ENCODE measurements around the gene CTTNBP2.

Gene CTTNBP2

DNA sequence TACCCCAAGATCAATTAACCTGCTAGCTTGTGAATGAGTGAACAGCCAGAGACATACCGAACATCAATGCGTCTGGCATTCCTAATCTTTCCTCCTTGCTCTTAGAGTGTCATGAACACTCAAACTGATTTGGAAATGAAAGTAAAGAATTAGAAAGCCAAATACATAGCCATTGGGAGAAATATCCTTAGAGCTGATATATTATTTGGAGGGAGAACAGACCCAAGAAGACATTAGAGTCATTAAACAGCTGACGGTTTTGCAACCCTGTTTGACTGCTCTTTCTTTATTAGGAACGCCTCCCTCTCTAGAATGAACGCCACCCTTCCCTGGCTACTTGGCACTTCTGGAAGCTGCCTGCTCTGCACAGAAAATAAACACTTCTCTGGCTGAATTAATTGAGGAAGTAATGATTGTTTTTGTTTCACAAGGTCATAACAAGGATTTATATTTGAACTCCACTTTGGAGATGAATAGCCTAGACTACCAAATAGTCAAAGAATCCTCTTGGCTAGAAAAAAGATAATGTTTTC is 42.8 kb downstream of the CTTNBP2 start:
- H3K23ac ChIP-seq (ENCODE audit: low read length), result no peak overlapping the region
- no peak overlapping the region for H3K4me3 ChIP-seq (ENCODE audit: low read depth, low read length)
- no peaks in the 10 kb centered on the region for H3K27me3 ChIP-seq (ENCODE audit: insufficient read depth, low read length)
- no peak overlapping the region for H2BK5ac ChIP-seq (ENCODE audit: low read depth, low read length, poor library complexity)
- no CpG with 5 or more reads among the region's 5 CpGs for WGBS (ENCODE audit: extremely low coverage, insufficient coverage, insufficient read length)
- H3K4me1 ChIP-seq (ENCODE audit: control insufficient read depth in 1 of 2, insufficient read depth in 2 of 2, low read length in 2 of 2), result peaks cover 2% of the 10 kb centered on the region in 2 experiments
- H3K4me2 ChIP-seq (ENCODE audit: low read length), result no peak overlapping the region
- H3K36me3 ChIP-seq (ENCODE audit: control insufficient read depth in 1 of 2, insufficient read depth in 2 of 2, low read length in 2 of 2), result no peaks in the 10 kb centered on the region
- no peak overlapping the region for H4K91ac ChIP-seq (ENCODE audit: low read depth, low read length)
- H2AFZ ChIP-seq (ENCODE audit: insufficient read depth, low read length, poor library complexity), result no peak overlapping the region
- H3K9me3 ChIP-seq (ENCODE audit: insufficient read depth, low read depth, low read length), result no peaks in the 10 kb centered on the region
- no peak overlapping the region for H3K4ac ChIP-seq (ENCODE audit: low read depth, low read length)
- H3K14ac ChIP-seq (ENCODE audit: low read length), result no peak overlapping the region
- H3K18ac ChIP-seq (ENCODE audit: low read length), result no peak overlapping the region
- H2BK12ac ChIP-seq (ENCODE audit: low read length), result no peak overlapping the region
- no peak overlapping the region for H2AK5ac ChIP-seq (ENCODE audit: low read length)
- H3K27ac ChIP-seq (ENCODE audit: low read depth, low read length), result no peak overlapping the region
- no peak overlapping the region for H4K12ac ChIP-seq (ENCODE audit: low read depth, low read length)
- DNase-seq, result no peak
- no peak overlapping the region for H3K9ac ChIP-seq (ENCODE audit: low read length)
- H3K79me2 ChIP-seq (ENCODE audit: control insufficient read depth, insufficient read depth, low read length, poor library complexity), result peaks cover 2% of the 10 kb centered on the region
- no peak overlapping the region for H4K8ac ChIP-seq (ENCODE audit: low read depth, low read length)
- H3K79me1 ChIP-seq (ENCODE audit: low read length), result no peaks in the 10 kb centered on the region
- no peak overlapping the region for H2BK120ac ChIP-seq (ENCODE audit: insufficient read depth, low read length, poor library complexity)

DNA sequence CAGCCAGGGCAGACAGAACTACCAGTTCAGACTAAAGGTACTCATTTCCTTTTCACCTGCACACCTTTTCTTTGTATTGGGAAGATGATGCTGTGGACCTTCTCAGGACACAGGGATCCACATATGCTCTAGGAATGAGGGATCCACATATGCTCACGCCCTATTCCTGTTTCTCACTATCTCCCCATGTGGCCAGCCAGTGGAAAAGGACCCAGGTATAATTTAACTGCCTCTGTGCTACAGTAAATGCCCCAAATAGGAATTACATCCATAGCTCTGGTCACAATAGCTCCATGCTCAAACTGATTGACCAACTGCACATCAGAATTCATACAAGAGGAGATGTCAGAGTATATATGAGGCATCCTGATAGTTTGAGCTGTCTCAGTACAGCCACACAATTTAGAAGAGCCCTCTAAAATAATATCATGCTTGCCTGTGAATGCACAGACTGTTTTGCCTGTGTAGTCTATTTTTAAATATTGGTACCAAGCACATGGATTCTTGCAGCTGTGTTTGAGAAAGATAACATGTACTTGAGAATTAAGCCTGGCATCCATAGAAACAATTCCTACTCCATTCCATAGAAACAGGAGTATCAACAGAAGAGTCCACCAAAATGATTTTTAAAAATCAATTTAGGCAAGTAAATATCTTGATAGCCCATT is 43.7 kb downstream of the CTTNBP2 start:
- H4K8ac ChIP-seq (ENCODE audit: low read depth, low read length), result no peak overlapping the region
- WGBS (ENCODE audit: extremely low coverage, insufficient coverage, insufficient read length), result no CpG with 5 or more reads among the region's 1 CpG
- H3K9ac ChIP-seq (ENCODE audit: low read length), result no peak overlapping the region
- H3K23ac ChIP-seq (ENCODE audit: low read length), result no peak overlapping the region
- no peak overlapping the region for H3K18ac ChIP-seq (ENCODE audit: low read length)
- no peaks in the 10 kb centered on the region for H3K27me3 ChIP-seq (ENCODE audit: insufficient read depth, low read length)
- H4K12ac ChIP-seq (ENCODE audit: low read depth, low read length), result no peak overlapping the region
- no peaks in the 10 kb centered on the region for H3K9me3 ChIP-seq (ENCODE audit: insufficient read depth, low read depth, low read length)
- peaks cover 2% of the 10 kb centered on the region for H3K79me2 ChIP-seq (ENCODE audit: control insufficient read depth, insufficient read depth, low read length, poor library complexity)
- H3K14ac ChIP-seq (ENCODE audit: low read length), result no peak overlapping the region
- no peaks in the 10 kb centered on the region for H3K36me3 ChIP-seq (ENCODE audit: control insufficient read depth in 1 of 2, insufficient read depth in 2 of 2, low read length in 2 of 2)
- H2AK5ac ChIP-seq (ENCODE audit: low read length), result no peak overlapping the region
- no peak overlapping the region for H3K4me2 ChIP-seq (ENCODE audit: low read length)
- no peak overlapping the region for H4K91ac ChIP-seq (ENCODE audit: low read depth, low read length)
- H2AFZ ChIP-seq (ENCODE audit: insufficient read depth, low read length, poor library complexity), result no peak overlapping the region
- H3K4me3 ChIP-seq (ENCODE audit: low read depth, low read length), result no peak overlapping the region
- peaks cover 2% of the 10 kb centered on the region in 2 experiments for H3K4me1 ChIP-seq (ENCODE audit: control insufficient read depth in 1 of 2, insufficient read depth in 2 of 2, low read length in 2 of 2)
- no peak overlapping the region for H3K27ac ChIP-seq (ENCODE audit: low read depth, low read length)
- H2BK5ac ChIP-seq (ENCODE audit: low read depth, low read length, poor library complexity), result no peak overlapping the region
- H3K4ac ChIP-seq (ENCODE audit: low read depth, low read length), result no peak overlapping the region
- no peak for DNase-seq
- H2BK12ac ChIP-seq (ENCODE audit: low read length), result no peak overlapping the region
- no peak overlapping the region for H2BK120ac ChIP-seq (ENCODE audit: insufficient read depth, low read length, poor library complexity)
- H3K79me1 ChIP-seq (ENCODE audit: low read length), result no peaks in the 10 kb centered on the region

DNA sequence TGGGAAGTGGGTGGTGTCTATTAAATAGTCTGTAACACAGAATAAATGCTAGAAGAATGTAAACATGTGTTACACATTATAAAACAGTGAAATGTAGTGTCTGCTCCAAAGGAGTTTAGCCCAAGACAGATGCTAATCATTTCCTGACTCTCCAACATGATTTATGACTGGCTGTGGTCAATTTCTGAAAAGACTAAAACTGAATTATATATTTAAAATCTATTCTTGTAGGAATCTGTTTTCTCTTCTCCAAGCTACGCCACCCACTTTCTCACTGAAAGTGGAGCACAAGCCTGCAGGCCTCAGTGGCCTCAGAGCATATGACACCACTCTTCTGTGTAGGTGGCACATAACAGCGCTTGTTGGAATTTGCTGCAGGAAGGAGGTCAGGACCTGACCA is 44.4 kb downstream of the CTTNBP2 start:
- no peak overlapping the region for H2BK5ac ChIP-seq (ENCODE audit: low read depth, low read length, poor library complexity)
- peaks cover 2% of the 10 kb centered on the region in 2 experiments for H3K4me1 ChIP-seq (ENCODE audit: control insufficient read depth in 1 of 2, insufficient read depth in 2 of 2, low read length in 2 of 2)
- H3K4me2 ChIP-seq (ENCODE audit: low read length), result no peak overlapping the region
- no peak overlapping the region for H3K27ac ChIP-seq (ENCODE audit: low read depth, low read length)
- no peak overlapping the region for H2AFZ ChIP-seq (ENCODE audit: insufficient read depth, low read length, poor library complexity)
- no peak overlapping the region for H3K14ac ChIP-seq (ENCODE audit: low read length)
- no peak overlapping the region for H4K12ac ChIP-seq (ENCODE audit: low read depth, low read length)
- no peak for DNase-seq
- H3K4me3 ChIP-seq (ENCODE audit: low read depth, low read length), result no peak overlapping the region
- H3K79me2 ChIP-seq (ENCODE audit: control insufficient read depth, insufficient read depth, low read length, poor library complexity), result peaks cover 2% of the 10 kb centered on the region
- no peak overlapping the region for H4K8ac ChIP-seq (ENCODE audit: low read depth, low read length)
- no peak overlapping the region for H3K23ac ChIP-seq (ENCODE audit: low read length)
- H3K4ac ChIP-seq (ENCODE audit: low read depth, low read length), result no peak overlapping the region
- no peaks in the 10 kb centered on the region for H3K27me3 ChIP-seq (ENCODE audit: insufficient read depth, low read length)
- H3K79me1 ChIP-seq (ENCODE audit: low read length), result no peaks in the 10 kb centered on the region
- H3K36me3 ChIP-seq (ENCODE audit: control insufficient read depth in 1 of 2, insufficient read depth in 2 of 2, low read length in 2 of 2), result no peaks in the 10 kb centered on the region
- H3K18ac ChIP-seq (ENCODE audit: low read length), result no peak overlapping the region
- no CpG with 5 or more reads among the region's 2 CpGs for WGBS (ENCODE audit: extremely low coverage, insufficient coverage, insufficient read length)
- H2AK5ac ChIP-seq (ENCODE audit: low read length), result no peak overlapping the region
- no peak overlapping the region for H3K9ac ChIP-seq (ENCODE audit: low read length)
- H3K9me3 ChIP-seq (ENCODE audit: insufficient read depth, low read depth, low read length), result no peaks in the 10 kb centered on the region
- no peak overlapping the region for H4K91ac ChIP-seq (ENCODE audit: low read depth, low read length)
- no peak overlapping the region for H2BK12ac ChIP-seq (ENCODE audit: low read length)
- H2BK120ac ChIP-seq (ENCODE audit: insufficient read depth, low read length, poor library complexity), result no peak overlapping the region

DNA sequence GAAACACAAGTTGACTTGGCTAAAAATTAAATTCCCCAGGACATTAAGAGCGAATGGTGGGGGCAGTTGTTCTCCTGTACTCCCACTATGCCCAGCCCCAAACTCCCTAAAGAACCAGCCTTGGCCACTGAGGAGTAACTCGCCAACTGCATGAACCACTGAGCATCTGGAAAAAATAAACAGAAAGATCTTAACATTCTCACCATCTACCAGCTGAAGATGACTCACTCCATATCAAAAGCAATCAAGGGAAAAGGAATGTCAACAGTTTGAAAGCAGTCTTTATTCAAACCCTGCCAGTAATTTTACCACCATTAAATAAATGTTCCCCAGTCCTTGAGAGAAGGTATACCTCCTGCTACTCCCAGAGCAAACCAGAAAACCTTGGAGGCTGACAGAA is 45.4 kb downstream of the CTTNBP2 start:
- no peak overlapping the region for H3K23ac ChIP-seq (ENCODE audit: low read length)
- H2AFZ ChIP-seq (ENCODE audit: insufficient read depth, low read length, poor library complexity), result no peak overlapping the region

More for the DNA sequence above, 45.4 kb downstream of the CTTNBP2 start:
- Histone ChIP-seq H3K9ac (ENCODE audit: low read length) (no peak overlapping the region), H3K4ac (ENCODE audit: low read depth, low read length) (no peak overlapping the region), H3K79me1 (ENCODE audit: low read length) (no peaks in the 10 kb centered on the region), H4K12ac (ENCODE audit: low read depth, low read length) (no peak overlapping the region), H3K9me3 (ENCODE audit: insufficient read depth, low read depth, low read length) (no peaks in the 10 kb centered on the region), H3K27ac (ENCODE audit: low read depth, low read length) (no peak overlapping the region), H3K4me3 (ENCODE audit: low read depth, low read length) (no peak overlapping the region), H2BK12ac (ENCODE audit: low read length) (no peak overlapping the region), H4K91ac (ENCODE audit: low read depth, low read length) (no peak overlapping the region), H3K18ac (ENCODE audit: low read length) (no peak overlapping the region), H4K8ac (ENCODE audit: low read depth, low read length) (no peak overlapping the region), H2BK120ac (ENCODE audit: insufficient read depth, low read length, poor library complexity) (no peak overlapping the region), H3K36me3 (ENCODE audit: control insufficient read depth in 1 of 2, insufficient read depth in 2 of 2, low read length in 2 of 2) (no peaks in the 10 kb centered on the region), H3K27me3 (ENCODE audit: insufficient read depth, low read length) (no peaks in the 10 kb centered on the region), H2AK5ac (ENCODE audit: low read length) (no peak overlapping the region), H3K4me2 (ENCODE audit: low read length) (no peak overlapping the region), H2BK5ac (ENCODE audit: low read depth, low read length, poor library complexity) (no peak overlapping the region), H3K14ac (ENCODE audit: low read length) (no peak overlapping the region), H3K4me1 (ENCODE audit: control insufficient read depth in 1 of 2, insufficient read depth in 2 of 2, low read length in 2 of 2) (peaks cover 2% of the 10 kb centered on the region in 2 experiments), H3K79me2 (ENCODE audit: control insufficient read depth, insufficient read depth, low read length, poor library complexity) (peaks cover 2% of the 10 kb centered on the region)
- peak in 1 of 2 donors; percentile 17 for DNase-seq
- WGBS (ENCODE audit: extremely low coverage, insufficient coverage, insufficient read length), result no CpG with 5 or more reads among the region's 2 CpGs

Measured in trophoblast cell (in vitro differentiated cells and primary cell).